A673 (cell line): ENCODE results near the gene PRF1. TPM values are rescaled to one million over a fixed set of nuclear protein-coding genes. Genes with fewer than 3 reads are reported as not detected.

Experiments used
- BruUV-seq: library from RNA; stranded (reverse); fragments of 400-500 nt; replicated peaks from 2 replicates; lab custom pipeline; 2021; lab: Mats Ljungman, UMichigan
- CTCF ChIA-PET: fragments of 300-600 bp; sonication (Branson Sonifier 250); formaldehyde crosslinking; loops from one replicate; lab custom pipeline; 2022; ENCODE audit warnings: antibody characterized with exemption; lab: Charles Lee
- POLR2A ChIA-PET: fragments of 300-600 bp; sonication (Branson Sonifier 250); formaldehyde crosslinking; loops from one replicate; lab custom pipeline; 2022; ENCODE audit warnings: antibody characterized with exemption; ENCODE audit not compliant: low non-redundant PET; lab: Charles Lee
- DNase-seq: peaks from one replicate; pipeline ENCODE4 v3.0.0-alpha.2; 2015; ENCODE audit warnings: low spot score
- H3K27ac ChIP-seq: fragments of 200-600 bp; sonication (generic); 2 replicates; pipeline ENCODE4 v1.5.1; 2016; ENCODE audit warnings: mixed run types, low read depth, mild to moderate bottlenecking, mixed read lengths, antibody characterized with exemption, low read length; ENCODE audit not compliant: poor library complexity, severe bottlenecking
- H3K27me3 ChIP-seq: fragments of 200-600 bp; sonication (generic); replicated peaks from 2 replicates; pipeline ENCODE4 v1.6.1; 2017; ENCODE audit warnings: mixed run types, low read depth, mild to moderate bottlenecking, mixed read lengths, antibody characterized with exemption, low read length; ENCODE audit not compliant: insufficient read depth, poor library complexity
- H3K36me3 ChIP-seq: fragments of 200-600 bp; sonication (generic); 2 replicates; pipeline ENCODE4 v1.6.1; 2016; ENCODE audit warnings: mixed run types, mild to moderate bottlenecking, mixed read lengths, antibody characterized with exemption, low read length; ENCODE audit not compliant: insufficient read depth, poor library complexity, severe bottlenecking
- H3K4me1 ChIP-seq: fragments of 200-600 bp; sonication (generic); 2 replicates; pipeline ENCODE4 v1.6.1; 2017; ENCODE audit warnings: mixed run types, mild to moderate bottlenecking, mixed read lengths, antibody characterized with exemption, low read length; ENCODE audit not compliant: insufficient read depth, poor library complexity, severe bottlenecking
- H3K4me3 ChIP-seq: fragments of 200-600 bp; sonication (generic); 2 replicates; pipeline ENCODE4 v1.5.1; 2016; ENCODE audit warnings: low read depth, mixed run types, mild to moderate bottlenecking, mixed read lengths, low read length; ENCODE audit not compliant: poor library complexity, severe bottlenecking
- H3K9me3 ChIP-seq: fragments of 200-600 bp; sonication (generic); 2 replicates; pipeline ENCODE4 v1.6.1; 2016; ENCODE audit warnings: mixed run types, low read depth, mild to moderate bottlenecking, mixed read lengths, antibody characterized with exemption, low read length; ENCODE audit not compliant: poor library complexity, severe bottlenecking
- CTCF ChIP-seq: fragments of 300-800, 200-600 bp; sonication (generic); conservative IDR thresholded peaks from 2 replicates; pipeline ENCODE4 v1.5.1; 2017; ENCODE audit warnings: low read depth, mild to moderate bottlenecking, antibody characterized with exemption, low read length, moderate library complexity, mixed read lengths
- EZH2 ChIP-seq: fragments of 200-600 bp; sonication (generic); IDR thresholded peaks from 2 replicates; pipeline ENCODE4 v1.6.1; 2017; ENCODE audit warnings: borderline replicate concordance, low read depth, mild to moderate bottlenecking, mixed read lengths, antibody characterized with exemption, low read length; ENCODE audit not compliant: poor library complexity, severe bottlenecking
- intact Hi-C: fragments of 100-400 bp; cut with micrococcal nuclease; formaldehyde crosslinking; loops from one replicate; pipeline ENCODE4 v1.10.0; 2022; ENCODE audit not compliant: unreplicated experiment
- total RNA-seq: library from RNA; stranded (reverse); gene quantifications from 2 replicates; pipeline ENCODE4 v1.2.3, GENCODE V29; 2021

PRF1 gene
- total RNA-seq, 1 experiment from 2014 or later: not detected

GRCh38 chr10:70557086-70557845, 45.3 kb downstream of the PRF1 start:
- intact Hi-C loops: loop anchor here (10.0 kb wide), 2 partner anchors 118 to 728 kb away; partner anchors contain the start of gene ADAMTS14
- BruUV-seq: no TSS peak
- POLR2A ChIA-PET: no interaction called here
- Histone ChIP-seq H3K36me3 (no peaks in the 10 kb centered on the region), H3K9me3 (no peaks in the 10 kb centered on the region), H3K4me3 (no peak overlapping the region), H3K27ac (no peak overlapping the region), H3K4me1 (peaks cover 37% of the 10 kb centered on the region), H3K27me3 (no peaks in the 10 kb centered on the region)
- TF ChIP-seq CTCF: no peak
- no peak for TF ChIP-seq EZH2
- CTCF ChIA-PET: no interaction called here
- DNase-seq: no peak

- H3K4me3 ChIP-seq: no peak overlapping the region
Observed at GRCh38 chr10:70555371-70555770, 47.2 kb downstream of the PRF1 start.

GRCh38 chr10:70552586-70552985, 50.0 kb downstream of the PRF1 start:
- BruUV-seq: no TSS peak
- Histone ChIP-seq H3K4me3 (no peak overlapping the region), H3K27ac (peak overlapping the region; percentile 57), H3K4me1 (peaks cover 31% of the 10 kb centered on the region), H3K27me3 (no peaks in the 10 kb centered on the region), H3K9me3 (no peaks in the 10 kb centered on the region), H3K36me3 (no peaks in the 10 kb centered on the region)
- CTCF ChIA-PET: no interaction called here
- TF ChIP-seq CTCF (no peak), EZH2 (no peak)
- DNase-seq: no peak
- intact Hi-C loops: loop anchor here (10.0 kb wide), 2 partner anchors 122 to 732 kb away; partner anchors contain the start of gene ADAMTS14
- POLR2A ChIA-PET: no interaction called here

More at GRCh38 chr10:70555371-70555770, 47.2 kb downstream of the PRF1 start:
- no peaks in the 10 kb centered on the region for H3K36me3 ChIP-seq
- no peak for DNase-seq
- TF ChIP-seq EZH2 (no peak), CTCF (no peak)
- peaks cover 41% of the 10 kb centered on the region for H3K4me1 ChIP-seq
- no peaks in the 10 kb centered on the region for H3K9me3 ChIP-seq
- intact Hi-C loops: loop anchor here (10.0 kb wide), 2 partner anchors 119 to 729 kb away; partner anchors contain the start of gene ADAMTS14
- no peak overlapping the region for H3K27ac ChIP-seq
- ChIA-PET CTCF (no interaction called here), POLR2A (no interaction called here)
- BruUV-seq: no TSS peak
- no peaks in the 10 kb centered on the region for H3K27me3 ChIP-seq
